Erythroblast (primary cell): ENCODE data around the gene FBLN2.
A peak's percentile ranks its signal among the peaks of the same experiment; 100 is the strongest.

Source experiments
- DNase-seq, 2 experiments: peaks; one replicate each; lab custom pipeline; 2025; lab: John Stamatoyannopoulos, UW
- GATA1 ChIP-seq: IDR thresholded peaks from 2 replicates; pipeline ENCODE4 v1.6.1; 2011; ENCODE audit warnings: low read depth, mild to moderate bottlenecking, control low read depth, low read length, moderate library complexity
- POLR2A ChIP-seq: IDR thresholded peaks from 2 replicates; pipeline ENCODE4 v1.6.1; 2011; ENCODE audit warnings: mild to moderate bottlenecking, low read length

FBLN2 gene

GRCh38 chr3:13601692-13602080 lies 52.8 kb downstream of the FBLN2 start:
- TF ChIP-seq POLR2A (no peak), GATA1 (no peak)
- no peak for DNase-seq

GRCh38 chr3:13605555-13605954 lies 56.6 kb downstream of the FBLN2 start:
- TF ChIP-seq POLR2A (no peak), GATA1 (no peak)
- DNase-seq = no peak

GRCh38 chr3:13607821-13608597 lies 59.1 kb downstream of the FBLN2 start:
- TF ChIP-seq GATA1 (no peak), POLR2A (no peak)
- no peak for DNase-seq

- TF ChIP-seq GATA1 (no peak), POLR2A (no peak)
- DNase-seq = no peak
Measured at GRCh38 chr3:13608969-13609725, 60.2 kb downstream of the FBLN2 start.

GRCh38 chr3:13610006-13610570 lies 61.2 kb downstream of the FBLN2 start:
- no peak for DNase-seq
- TF ChIP-seq GATA1 (no peak), POLR2A (no peak)

- no peak for DNase-seq
- TF ChIP-seq GATA1 (no peak), POLR2A (no peak)
Measured at GRCh38 chr3:13611221-13611620, 62.3 kb downstream of the FBLN2 start.

- no peak for DNase-seq
- no peak for TF ChIP-seq POLR2A
- no peak for TF ChIP-seq GATA1
Measured at GRCh38 chr3:13612829-13613228, 63.9 kb downstream of the FBLN2 start.

GRCh38 chr3:13613343-13614190 lies 64.6 kb downstream of the FBLN2 start:
- TF ChIP-seq GATA1 (no peak), POLR2A (no peak)
- peak in 1 of 2 experiments; percentile 63 for DNase-seq

GRCh38 chr3:13614607-13615006 lies 65.7 kb downstream of the FBLN2 start:
- TF ChIP-seq POLR2A (no peak), GATA1 (no peak)
- DNase-seq = no peak

- DNase-seq = no peak
- TF ChIP-seq GATA1 (no peak), POLR2A (no peak)
Measured at GRCh38 chr3:13615019-13615528, 66.1 kb downstream of the FBLN2 start.

GRCh38 chr3:13616359-13616758 lies 67.4 kb downstream of the FBLN2 start:
- no peak for TF ChIP-seq GATA1
- no peak for TF ChIP-seq POLR2A
- no peak for DNase-seq

- TF ChIP-seq POLR2A (no peak), GATA1 (no peak)
- DNase-seq = no peak
Measured at GRCh38 chr3:13617097-13617738, 68.3 kb downstream of the FBLN2 start.

- no peak for DNase-seq
- TF ChIP-seq POLR2A = no peak
- TF ChIP-seq GATA1 = no peak
Measured at GRCh38 chr3:13617981-13618380, 69.1 kb downstream of the FBLN2 start.

GRCh38 chr3:13618836-13619235 lies 69.9 kb downstream of the FBLN2 start:
- TF ChIP-seq POLR2A (no peak), GATA1 (no peak)
- no peak for DNase-seq
